ENCODE measurements around the gene DENND4B.

DENND4B gene

GRCh38 chr1:153945795-153946621 is 510 bp downstream of the DENND4B start:
- FAIRE-seq (peak; percentile 97), DNase-seq (ENCODE audit: extremely low spot score, insufficient read length, low read depth) (peak; percentile 80)

- DNase-seq (ENCODE audit: extremely low spot score, insufficient read length, low read depth) (no peak), FAIRE-seq (no peak)
These were observed 1.3 kb downstream of the DENND4B start for GRCh38 chr1:153945131-153945794.

DNA sequence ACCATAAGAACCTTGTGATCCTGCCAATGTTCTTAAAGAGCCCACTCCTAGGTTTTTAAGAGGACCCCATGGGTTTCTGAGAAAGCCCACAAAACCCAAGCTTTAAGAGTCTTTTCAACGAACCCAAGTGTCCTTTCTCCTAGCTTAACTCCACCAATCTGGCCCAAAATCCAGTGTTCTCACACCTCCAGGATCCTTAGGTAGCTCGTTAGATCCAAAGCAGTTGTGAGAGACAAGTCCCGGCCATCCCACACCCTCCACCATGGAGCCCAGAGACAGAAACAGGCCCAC is 1.7 kb downstream of the DENND4B start:
- FAIRE-seq = no peak
- no peak for DNase-seq (ENCODE audit: extremely low spot score, insufficient read length, low read depth)

DNA sequence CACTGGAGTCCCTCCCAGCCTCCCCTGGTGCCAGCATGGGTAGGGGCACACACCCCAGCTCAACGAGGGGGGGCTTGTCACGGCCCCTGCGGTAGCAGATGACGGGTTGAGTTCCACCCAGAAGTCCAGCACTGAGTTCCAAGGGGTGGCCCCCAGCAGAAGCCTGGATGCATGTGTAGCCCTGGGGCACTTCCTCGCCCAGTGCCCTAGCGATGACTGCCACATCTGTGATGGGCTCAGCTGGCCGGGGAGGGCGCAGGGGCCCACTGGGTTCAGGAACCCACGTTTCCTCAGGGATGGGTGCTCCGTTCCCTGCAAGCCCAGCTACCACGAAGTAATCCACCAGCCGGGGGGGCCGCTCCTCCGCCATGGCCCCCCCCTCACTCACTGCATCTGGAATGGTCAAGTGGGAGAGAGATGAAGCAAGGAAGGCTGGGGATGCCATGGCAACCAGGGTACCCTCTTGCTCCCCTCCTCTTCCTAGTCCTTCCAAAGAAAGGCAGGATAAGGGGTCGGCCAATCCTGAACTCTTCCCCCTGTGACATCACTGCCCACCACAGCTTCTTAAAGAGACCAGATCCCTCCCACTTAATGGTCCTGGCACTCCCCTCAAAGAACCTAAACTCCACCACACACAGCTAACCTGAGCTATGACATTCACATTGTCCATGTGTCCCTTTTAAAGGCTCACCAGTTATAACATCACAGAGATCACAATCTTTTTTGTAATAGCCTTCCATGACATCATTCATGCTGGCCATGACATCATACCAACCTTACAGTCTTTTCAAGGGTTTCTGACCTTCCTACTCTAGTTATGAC is 2.3 kb downstream of the DENND4B start:
- no peak for DNase-seq (ENCODE audit: extremely low spot score, insufficient read length, low read depth)
- no peak for FAIRE-seq

- no peak for DNase-seq (ENCODE audit: extremely low spot score, insufficient read length, low read depth)
- FAIRE-seq = no peak
These were observed 3.6 kb downstream of the DENND4B start for GRCh38 chr1:153942766-153943549.

DNA sequence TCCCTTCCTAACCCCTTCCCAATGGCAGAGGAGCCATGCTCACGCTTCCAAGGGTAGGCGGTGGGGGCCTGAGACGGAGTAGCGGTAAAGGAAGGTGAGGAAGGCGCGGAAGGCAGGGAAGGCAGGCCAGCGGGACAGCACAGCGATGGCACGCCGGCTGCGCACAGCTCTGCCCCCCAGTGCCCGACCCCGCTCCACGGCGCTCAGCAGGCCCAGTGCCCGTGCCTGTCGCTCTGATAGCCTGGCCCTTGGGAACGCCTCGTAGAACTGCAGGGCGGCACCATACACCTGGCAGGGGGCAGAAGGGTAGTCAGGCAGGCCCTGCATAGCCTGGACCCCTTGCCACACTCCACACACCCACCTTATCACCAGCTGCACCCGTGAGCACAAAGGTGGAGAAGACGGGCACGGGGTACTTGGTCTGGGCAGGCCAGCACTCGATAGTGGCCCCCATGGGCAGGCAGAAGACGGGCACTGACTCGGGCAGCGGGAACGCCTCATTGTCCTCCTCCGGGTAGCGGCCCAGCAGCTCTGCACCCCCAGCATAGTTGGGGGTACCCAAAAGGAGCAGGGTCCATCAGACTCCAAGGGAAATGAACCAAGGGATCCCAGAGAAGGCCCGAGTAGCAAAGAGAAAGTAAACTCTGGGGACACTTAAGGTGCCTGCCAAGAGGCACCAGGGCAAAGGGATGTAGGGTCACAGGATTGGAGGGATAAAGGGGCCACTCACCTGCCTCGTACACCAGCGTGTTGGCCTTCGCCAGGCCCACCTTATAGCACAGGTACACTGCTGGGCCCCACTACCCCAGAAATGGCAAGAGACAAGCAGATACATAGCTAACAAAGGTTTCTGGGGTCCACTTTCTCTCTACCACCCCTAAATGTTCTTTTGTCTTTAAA is 4.4 kb downstream of the DENND4B start:
- FAIRE-seq = no peak
- no peak for DNase-seq (ENCODE audit: extremely low spot score, insufficient read length, low read depth)

GRCh38 chr1:153940756-153941155 is 5.8 kb downstream of the DENND4B start:
- DNase-seq (ENCODE audit: extremely low spot score, insufficient read length, low read depth) (no peak), FAIRE-seq (no peak)

DNA sequence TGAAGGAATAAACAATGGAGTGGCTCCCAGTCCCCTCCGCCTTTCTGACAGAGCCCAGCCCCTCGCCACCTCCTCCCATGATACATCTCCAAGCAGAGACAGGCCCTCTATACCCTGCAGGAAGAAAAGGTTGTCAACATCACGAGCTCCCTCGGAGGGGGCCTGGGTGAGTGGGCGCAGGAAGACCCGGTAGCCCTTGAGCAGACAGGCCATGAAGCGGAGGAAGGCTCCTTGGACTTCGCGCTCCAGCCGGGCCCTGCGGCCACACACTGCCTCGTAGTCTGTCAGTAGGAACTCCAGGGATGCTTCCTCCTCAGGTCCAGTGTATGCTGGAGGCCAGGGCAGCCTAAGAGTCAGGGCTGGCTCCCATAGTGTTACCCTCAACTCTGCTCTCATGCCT is 7.0 kb downstream of the DENND4B start:
- FAIRE-seq (no peak), DNase-seq (ENCODE audit: extremely low spot score, insufficient read length, low read depth) (no peak)

- DNase-seq (ENCODE audit: extremely low spot score, insufficient read length, low read depth) = no peak
- FAIRE-seq = no peak
These were observed 7.5 kb downstream of the DENND4B start for GRCh38 chr1:153938996-153939395.

DNA sequence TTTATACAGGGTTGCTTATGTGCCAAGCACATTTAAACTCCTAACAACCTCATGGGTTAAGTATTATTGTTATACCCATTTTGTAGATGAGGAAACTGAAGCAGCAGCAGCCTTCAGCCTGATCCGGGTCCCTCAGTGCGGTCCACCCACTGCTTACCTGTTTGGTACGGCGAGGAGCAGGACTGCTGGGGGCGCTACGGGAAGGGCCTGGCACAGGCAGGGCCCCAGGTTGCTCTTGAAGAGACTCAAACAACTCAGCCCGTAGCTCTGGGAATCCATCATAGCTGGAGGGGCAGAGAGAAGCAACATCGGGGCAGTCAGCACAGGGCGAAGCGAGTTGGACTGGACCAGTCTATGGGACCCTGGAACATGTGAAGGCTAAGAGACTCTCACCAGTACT is 9.2 kb downstream of the DENND4B start:
- FAIRE-seq (no peak), DNase-seq (ENCODE audit: extremely low spot score, insufficient read length, low read depth) (no peak)

GRCh38 chr1:153936011-153936802 is 10.3 kb downstream of the DENND4B start:
- FAIRE-seq (no peak), DNase-seq (ENCODE audit: extremely low spot score, insufficient read length, low read depth) (no peak)

GRCh38 chr1:153934746-153935145 is 11.8 kb downstream of the DENND4B start:
- no peak for FAIRE-seq
- no peak for DNase-seq (ENCODE audit: extremely low spot score, insufficient read length, low read depth)

DNA sequence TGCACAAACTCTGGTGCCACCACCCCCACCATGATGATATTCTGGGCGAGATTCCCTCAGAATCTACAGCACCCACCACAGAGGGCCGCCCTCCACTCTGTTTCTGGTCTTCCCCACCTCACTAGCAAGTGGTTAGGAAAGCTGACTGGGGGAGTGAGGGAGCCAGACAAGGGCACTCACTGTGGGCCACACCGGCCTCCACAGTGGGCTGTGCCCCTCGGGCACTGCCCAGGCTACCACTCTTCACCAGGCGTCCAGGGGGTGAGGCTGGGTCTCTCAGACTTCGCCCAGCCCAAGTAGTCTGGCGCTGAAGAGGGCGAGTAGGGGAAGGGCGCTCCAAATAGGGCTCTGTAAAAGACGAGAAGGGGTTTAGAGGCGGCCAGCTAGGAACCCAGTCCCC is 12.6 kb downstream of the DENND4B start:
- DNase-seq (ENCODE audit: extremely low spot score, insufficient read length, low read depth) = no peak
- no peak for FAIRE-seq

- DNase-seq (ENCODE audit: extremely low spot score, insufficient read length, low read depth) = no peak
- FAIRE-seq = no peak
These were observed 13.1 kb downstream of the DENND4B start for GRCh38 chr1:153933430-153933829.

GRCh38 chr1:153932156-153933131 is 14.1 kb downstream of the DENND4B start:
- FAIRE-seq (no peak), DNase-seq (ENCODE audit: extremely low spot score, insufficient read length, low read depth) (no peak)

GRCh38 chr1:153929981-153930948 is 16.3 kb downstream of the DENND4B start:
- DNase-seq (ENCODE audit: extremely low spot score, insufficient read length, low read depth) (no peak), FAIRE-seq (no peak)

Measured in GM18507 (cell line).